Liver (tissue), 3 donors: ENCODE data around the gene YTHDF2.

Experiments
- CTCF ChIP-seq: fragments of 150-350 bp; IDR thresholded peaks from 2 replicates; pipeline ENCODE4 v1.5.1; 2017; ENCODE audit warnings: improper control_type of control experiment, low read depth, low read length; ENCODE audit not compliant: missing input control
- GABPA ChIP-seq, 2 donors: IDR thresholded peaks in 1 of 2; conservative IDR thresholded peaks in 1 of 2; 2 replicates each; pipeline ENCODE4 v1.6.1; 2016; ENCODE audit warnings: antibody characterized with exemption in 2 of 2, mild to moderate bottlenecking in 1 of 2, moderate library complexity in 1 of 2
- donor health status: healthy.
- donor health status: healthy.

DNA sequence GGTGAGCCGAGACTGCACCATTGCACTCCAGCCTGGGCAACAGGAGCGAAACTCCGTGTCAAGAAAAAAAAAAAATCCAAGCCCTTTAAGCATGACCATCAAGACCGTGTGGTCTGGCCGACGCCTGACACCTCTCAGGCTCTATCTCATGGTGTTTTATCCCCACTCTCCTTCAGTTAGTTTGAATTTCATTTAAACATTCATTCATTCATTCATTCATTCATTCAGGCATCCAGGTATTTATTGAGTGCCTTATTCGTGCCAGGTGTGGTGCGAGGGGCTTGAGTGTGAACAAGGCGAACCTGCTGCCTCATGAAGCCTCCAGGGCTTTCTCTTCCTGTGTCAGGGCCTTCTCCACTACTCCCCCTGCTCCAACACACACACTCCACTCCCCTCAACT is 52.7 kb downstream of the YTHDF2 start:
- TF ChIP-seq CTCF, result no peak
- no peak for TF ChIP-seq GABPA (IDR thresholded peaks at IDR 0.05 in 1 of 2, conservative IDR thresholded peaks at IDR 0.05 in 1 of 2)
